Measurements from ENCODE around the gene SCIN.

- TF ChIP-seq GATA3 (IDR thresholded peaks at IDR 0.05; ENCODE audit: low read depth, low read length) = no peak
- TF ChIP-seq GATA2 (IDR thresholded peaks at IDR 0.05; ENCODE audit: low read depth, low read length) = no peak
Observed at GRCh38 chr7:12583176-12583575, 12.7 kb downstream of the SCIN start.

All from SH-SY5Y (cell line).